ENCODE data around the gene DMD. TPM values are rescaled to one million over a fixed set of nuclear protein-coding genes. Genes with fewer than 3 reads are reported as not detected.

Gene DMD
- total RNA-seq, 1 experiment from 2014 or later, result 25.3 TPM

GRCh38 chrX:31670245-31670644 is 1541.1 kb downstream of the DMD start:
- H3F3A ChIP-seq (ENCODE audit: insufficient read depth, low read depth), result no peaks in the 10 kb centered on the region
- H3K9me3 ChIP-seq (ENCODE audit: insufficient read depth, low read depth), result no peaks in the 10 kb centered on the region
- ChIA-PET CTCF (no interaction called here), POLR2A (ENCODE audit: unreplicated experiment) (no interaction called here)
- DNase-seq, result no peak
- no peaks in the 10 kb centered on the region for H4K20me1 ChIP-seq (ENCODE audit: insufficient read depth)
- H3K4me1 ChIP-seq (replicated peaks; ENCODE audit: insufficient read depth), result no peaks in the 10 kb centered on the region
- intact Hi-C loops (cut with micrococcal nuclease; ENCODE audit: unreplicated experiment), result no loop called here
- no peaks in the 10 kb centered on the region for H3K79me2 ChIP-seq (ENCODE audit: low read depth)
- no peak for TF ChIP-seq EZH2 (IDR thresholded peaks at IDR 0.05; ENCODE audit: low read depth)
- H3K4me3 ChIP-seq, result no peak overlapping the region
- no peak overlapping the region for H3K4me2 ChIP-seq
- no peaks in the 10 kb centered on the region for H3K27me3 ChIP-seq (ENCODE audit: insufficient read depth, low read depth)
- H3K27ac ChIP-seq, result no peak overlapping the region
- no peaks in the 10 kb centered on the region for H3K36me3 ChIP-seq (ENCODE audit: low read depth)
- BruUV-seq (replicated peaks), result no TSS peak
- no peaks in the 10 kb centered on the region for H3K9me2 ChIP-seq (ENCODE audit: insufficient read depth)
- H2AFZ ChIP-seq, result no peak overlapping the region

DNA sequence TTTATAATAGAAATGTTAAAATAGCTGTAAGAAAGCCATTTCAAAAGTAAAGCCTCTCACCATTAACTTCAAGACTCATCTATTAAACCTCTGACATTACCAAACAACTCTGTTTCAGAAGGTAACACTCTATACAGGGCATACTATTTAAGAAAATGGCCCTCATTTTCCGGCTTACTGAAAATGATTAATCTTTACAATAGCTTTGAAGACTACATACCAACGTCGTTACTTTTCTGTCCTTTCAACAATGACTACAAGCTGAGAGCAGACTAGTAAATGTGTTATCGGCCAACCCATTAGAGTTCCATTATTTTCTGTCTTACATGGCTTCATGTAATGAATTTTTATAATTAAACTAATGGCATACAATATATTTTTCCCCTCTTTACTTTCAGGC is 1545.9 kb downstream of the DMD start:
- Histone ChIP-seq H3K4me3 (no peak overlapping the region), H3K9me2 (ENCODE audit: insufficient read depth) (no peaks in the 10 kb centered on the region), H3K27ac (no peak overlapping the region), H3K9me3 (ENCODE audit: insufficient read depth, low read depth) (no peaks in the 10 kb centered on the region), H3F3A (ENCODE audit: insufficient read depth, low read depth) (no peaks in the 10 kb centered on the region), H3K4me1 (replicated peaks; ENCODE audit: insufficient read depth) (no peaks in the 10 kb centered on the region), H3K4me2 (no peak overlapping the region), H3K36me3 (ENCODE audit: low read depth) (no peaks in the 10 kb centered on the region), H4K20me1 (ENCODE audit: insufficient read depth) (no peaks in the 10 kb centered on the region), H3K27me3 (ENCODE audit: insufficient read depth, low read depth) (no peaks in the 10 kb centered on the region), H2AFZ (no peak overlapping the region), H3K79me2 (ENCODE audit: low read depth) (no peaks in the 10 kb centered on the region)
- ChIA-PET POLR2A (ENCODE audit: unreplicated experiment) (no interaction called here), CTCF (no interaction called here)
- intact Hi-C loops (cut with micrococcal nuclease; ENCODE audit: unreplicated experiment), result no loop called here
- TF ChIP-seq CTCF (conservative IDR thresholded peaks at IDR 0.05), result no peak
- no peak for TF ChIP-seq EZH2 (IDR thresholded peaks at IDR 0.05; ENCODE audit: low read depth)
- no peak for DNase-seq
- BruUV-seq (replicated peaks), result no TSS peak

DNA sequence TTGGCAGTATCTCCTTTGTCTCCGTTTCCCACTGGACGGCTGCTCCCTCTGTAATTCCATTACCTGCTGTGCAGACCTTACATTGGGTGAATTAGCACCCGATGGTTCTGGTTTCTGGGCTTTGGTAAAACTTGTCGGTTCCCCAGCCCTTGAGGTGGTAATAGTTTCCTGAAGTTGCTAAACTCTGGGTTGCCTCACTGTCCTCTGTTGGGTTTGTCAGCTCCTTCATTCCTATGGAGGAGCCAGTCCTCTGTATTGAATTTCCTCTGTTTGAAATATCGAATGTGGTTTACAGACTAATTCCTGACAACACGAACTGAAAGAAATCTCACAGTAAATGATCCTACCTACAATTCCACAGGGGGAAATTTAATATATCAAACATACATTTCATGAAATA is 1548.2 kb downstream of the DMD start:
- TF ChIP-seq EZH2 (IDR thresholded peaks at IDR 0.05; ENCODE audit: low read depth) (no peak), CTCF (conservative IDR thresholded peaks at IDR 0.05) (no peak)
- BruUV-seq (replicated peaks), result no TSS peak
- Histone ChIP-seq H3K9me2 (ENCODE audit: insufficient read depth) (no peaks in the 10 kb centered on the region), H3K4me3 (no peak overlapping the region), H3K79me2 (ENCODE audit: low read depth) (no peaks in the 10 kb centered on the region), H3K4me2 (no peak overlapping the region), H2AFZ (no peak overlapping the region), H3K27ac (no peak overlapping the region), H3F3A (ENCODE audit: insufficient read depth, low read depth) (no peaks in the 10 kb centered on the region), H4K20me1 (ENCODE audit: insufficient read depth) (no peaks in the 10 kb centered on the region), H3K36me3 (ENCODE audit: low read depth) (no peaks in the 10 kb centered on the region), H3K4me1 (replicated peaks; ENCODE audit: insufficient read depth) (no peaks in the 10 kb centered on the region), H3K9me3 (ENCODE audit: insufficient read depth, low read depth) (no peaks in the 10 kb centered on the region), H3K27me3 (ENCODE audit: insufficient read depth, low read depth) (no peaks in the 10 kb centered on the region)
- CTCF ChIA-PET, result no interaction called here
- intact Hi-C loops (cut with micrococcal nuclease; ENCODE audit: unreplicated experiment), result no loop called here
- POLR2A ChIA-PET (ENCODE audit: unreplicated experiment), result no interaction called here
- DNase-seq, result no peak

- Histone ChIP-seq H3K9me2 (ENCODE audit: insufficient read depth) (no peaks in the 10 kb centered on the region), H3K27me3 (ENCODE audit: insufficient read depth, low read depth) (no peaks in the 10 kb centered on the region), H3K9me3 (ENCODE audit: insufficient read depth, low read depth) (no peaks in the 10 kb centered on the region), H3K4me2 (no peak overlapping the region), H3K36me3 (ENCODE audit: low read depth) (no peaks in the 10 kb centered on the region), H3F3A (ENCODE audit: insufficient read depth, low read depth) (no peaks in the 10 kb centered on the region), H4K20me1 (ENCODE audit: insufficient read depth) (no peaks in the 10 kb centered on the region), H3K79me2 (ENCODE audit: low read depth) (no peaks in the 10 kb centered on the region), H3K27ac (no peak overlapping the region), H3K4me3 (no peak overlapping the region), H3K4me1 (replicated peaks; ENCODE audit: insufficient read depth) (no peaks in the 10 kb centered on the region), H2AFZ (no peak overlapping the region)
- BruUV-seq (replicated peaks), result no TSS peak
- no peak for DNase-seq
- TF ChIP-seq EZH2 (IDR thresholded peaks at IDR 0.05; ENCODE audit: low read depth) (no peak), CTCF (conservative IDR thresholded peaks at IDR 0.05) (no peak)
- CTCF ChIA-PET, result interaction anchor here (0.6 kb wide), 1 partner anchor 13 kb away, joined by 3 read pairs; no protein-coding TSS in a partner anchor
- intact Hi-C loops (cut with micrococcal nuclease; ENCODE audit: unreplicated experiment), result no loop called here
- POLR2A ChIA-PET (ENCODE audit: unreplicated experiment), result no interaction called here
Observed at GRCh38 chrX:31661280-31661810, 1550.0 kb downstream of the DMD start.
